ENCODE data around the gene CAB39. TPM values are rescaled to one million over a fixed set of nuclear protein-coding genes. Genes with fewer than 3 reads are reported as not detected.
A peak's percentile ranks its signal among the peaks of the same experiment; 100 is the strongest.

CAB39 gene
- 10 to 100 TPM; 39.2 to 57.9 (median 39.3) TPM for polyA plus RNA-seq

DNA sequence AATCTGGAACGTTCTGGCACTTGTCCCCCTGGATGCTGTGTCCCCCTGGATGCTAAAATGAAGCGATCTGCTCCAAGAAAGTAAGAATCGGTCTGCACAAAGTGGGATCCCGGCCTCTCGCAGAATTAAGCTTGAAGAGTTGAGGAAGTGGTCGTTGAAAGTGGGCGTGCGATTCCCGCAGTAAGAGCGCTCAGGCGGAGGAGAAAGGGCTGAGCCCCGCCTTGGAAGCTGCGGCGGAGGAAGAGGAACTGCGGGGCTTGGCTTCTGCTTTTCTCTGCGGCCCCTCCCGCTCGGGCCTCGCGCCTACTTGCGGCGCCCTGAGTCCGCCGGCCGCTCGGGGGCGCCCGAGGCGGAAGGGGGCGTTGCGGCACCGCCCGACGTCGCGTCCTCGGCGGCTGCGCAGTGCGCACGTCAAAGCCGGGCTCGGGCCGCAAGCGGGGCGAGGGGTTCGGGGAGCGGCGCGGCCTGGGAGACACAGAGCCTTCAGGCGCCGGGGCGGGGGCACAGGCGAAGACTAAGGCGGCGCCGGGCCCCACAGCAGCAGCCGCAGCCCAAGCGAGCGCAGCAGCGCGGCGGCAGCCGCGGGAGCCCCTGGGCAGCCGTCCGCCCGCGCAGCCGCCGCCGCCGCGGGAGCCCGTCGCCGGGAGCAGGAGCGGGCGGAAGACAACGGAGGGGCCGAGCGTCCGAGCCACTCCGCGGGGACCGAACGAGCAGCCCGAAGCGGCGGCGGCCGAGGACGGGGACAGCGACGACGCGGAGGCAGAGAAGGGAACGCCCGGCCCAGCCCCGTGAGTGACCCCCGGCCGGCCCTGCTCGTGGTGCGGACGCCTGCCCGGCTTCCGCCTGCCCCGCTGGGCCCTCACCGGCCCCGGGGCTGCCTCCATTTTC lies at the start of gene CAB39:
TSS of gene CAB39 (plus strand) at position 400 of the 888 bp plus-strand sequence. CDS start 47,160 bp downstream, outside the sequence.
- Mint-ChIP-seq H3K9me3 (no peaks in the 10 kb centered on the region), H3K4me1 (peaks cover 43 to 50% of the 10 kb centered on the region in 2 donors), H3K27me3 (ENCODE audit: low read depth in 3 of 3) (peaks cover 2 to 8% (median 2%) of the 10 kb centered on the region in 3 donors), H3K36me3 (no peaks in the 10 kb centered on the region), H3K4me3 (peak within 1 kb of the TSS; percentile 92 to 98 (median 96)), H3K27ac (peak within 1 kb of the TSS; percentile 85 to 97 (median 94))
- peak; percentile 87 to 89 (median 88) for DNase-seq

DNA sequence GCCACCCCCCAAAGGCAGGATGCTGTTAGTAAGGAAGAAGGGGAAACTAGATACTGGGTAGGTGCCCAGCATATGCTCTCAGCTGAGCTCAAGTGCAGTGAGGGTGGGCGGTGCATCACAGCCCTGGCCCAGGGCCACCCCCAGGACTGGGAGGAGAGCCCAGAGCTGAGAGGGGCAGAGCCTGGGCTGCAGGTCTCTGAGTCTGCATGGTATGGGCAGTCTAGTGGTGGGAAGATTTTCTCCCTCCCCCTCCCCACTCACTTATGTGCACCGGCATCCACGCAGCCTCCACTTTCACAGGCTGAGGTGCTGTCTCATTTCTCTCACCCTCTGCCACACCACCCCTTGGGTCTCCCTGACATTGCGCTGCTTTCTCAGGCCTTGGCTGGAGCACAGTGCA lies 48.5 kb upstream of the CAB39 start:
- H3K4me3 Mint-ChIP-seq, result peak overlapping the region in 4 of 5 donors; percentile 23 to 74 (median 24)
- H3K9me3 Mint-ChIP-seq, result peaks cover 0 to 2% (median 0%) of the 10 kb centered on the region in 6 donors
- H3K27me3 Mint-ChIP-seq (ENCODE audit: low read depth in 3 of 3), result peaks cover 2 to 6% (median 2%) of the 10 kb centered on the region in 3 donors
- H3K4me1 Mint-ChIP-seq, result peaks cover 80 to 90% of the 10 kb centered on the region in 2 donors
- peak overlapping the region in 2 of 6 donors; percentile 63 to 71 for H3K27ac Mint-ChIP-seq
- no peaks in the 10 kb centered on the region for H3K36me3 Mint-ChIP-seq
- DNase-seq, result peak in 1 of 3 donors; percentile 7

DNA sequence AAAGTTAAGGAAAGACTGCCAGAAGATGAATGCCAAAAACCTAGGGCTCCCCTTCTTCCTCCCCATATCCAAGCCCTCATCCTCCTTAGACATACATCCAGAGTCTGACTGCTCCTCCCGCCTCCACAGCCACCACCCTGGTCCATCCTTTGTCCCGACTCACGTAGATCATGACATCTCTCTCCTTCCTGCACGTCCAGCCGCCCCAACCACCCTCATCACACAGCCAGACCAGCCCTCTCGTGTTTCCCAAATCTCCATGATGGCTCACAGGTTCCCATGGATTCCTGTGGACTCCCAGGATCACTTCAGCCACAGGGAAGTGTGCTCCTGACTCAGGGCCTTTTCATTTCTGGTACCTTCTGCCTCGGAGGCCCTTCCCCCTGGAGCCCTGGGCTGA lies 47.8 kb upstream of the CAB39 start:
- Mint-ChIP-seq H3K27ac (peak overlapping the region in 5 of 6 donors; percentile 37 to 71 (median 63)), H3K27me3 (ENCODE audit: low read depth in 3 of 3) (peaks cover 2 to 6% (median 2%) of the 10 kb centered on the region in 3 donors), H3K9me3 (peaks cover 0 to 2% (median 0%) of the 10 kb centered on the region in 6 donors), H3K4me1 (peaks cover 80 to 87% of the 10 kb centered on the region in 2 donors), H3K4me3 (peak overlapping the region; percentile 6 to 79 (median 47)), H3K36me3 (no peaks in the 10 kb centered on the region)
- DNase-seq, result no peak

DNA sequence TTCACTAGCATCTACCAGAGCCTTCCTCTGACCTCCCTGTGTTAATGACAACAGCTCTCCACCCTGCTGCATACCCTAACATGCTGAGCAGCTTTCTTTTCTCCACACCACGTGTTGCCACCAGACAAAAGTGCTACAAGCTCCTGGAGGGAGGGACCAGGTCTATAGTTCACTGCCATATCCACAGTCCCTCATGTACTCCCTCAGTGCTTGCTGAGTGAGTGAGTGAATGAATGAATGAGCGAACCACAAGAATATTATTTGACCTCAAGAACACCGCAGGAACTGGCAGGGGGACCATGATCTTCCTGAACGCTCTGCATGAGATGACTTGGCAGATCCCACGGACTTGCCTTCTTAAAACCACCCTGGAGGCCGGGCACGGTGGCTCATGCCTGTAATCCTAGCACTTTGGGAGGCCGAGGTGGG lies 47.4 kb upstream of the CAB39 start:
- Mint-ChIP-seq H3K36me3 (no peaks in the 10 kb centered on the region), H3K9me3 (peaks cover 0 to 2% (median 0%) of the 10 kb centered on the region in 6 donors), H3K4me3 (peak overlapping the region in 4 of 5 donors; percentile 7 to 79 (median 30)), H3K4me1 (peaks cover 79 to 82% of the 10 kb centered on the region in 2 donors), H3K27me3 (ENCODE audit: low read depth in 3 of 3) (peaks cover 2 to 6% (median 2%) of the 10 kb centered on the region in 3 donors), H3K27ac (peak overlapping the region in 5 of 6 donors; percentile 37 to 71 (median 63))
- peak in 2 of 3 donors; percentile 16 to 20 for DNase-seq

DNA sequence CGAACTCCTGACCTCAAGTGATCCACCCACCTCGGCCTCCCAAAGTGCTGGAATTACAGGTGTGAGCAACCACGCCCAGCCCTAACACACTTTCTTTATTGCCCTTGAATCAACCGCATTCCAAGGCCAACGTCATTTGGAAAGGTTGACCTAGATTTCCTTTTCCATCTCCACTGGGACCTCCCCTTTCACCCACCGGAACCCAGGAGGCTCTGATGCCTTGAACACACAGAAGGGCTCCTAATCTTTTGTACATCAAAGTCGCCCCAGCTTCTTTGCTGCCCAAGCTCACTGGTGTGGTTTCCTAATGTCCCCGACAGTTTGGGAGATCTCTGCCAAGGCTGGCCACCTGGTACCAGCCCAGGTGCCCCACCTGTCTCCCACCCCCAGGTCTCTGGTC lies 46.2 kb upstream of the CAB39 start:
- Mint-ChIP-seq H3K36me3 (no peaks in the 10 kb centered on the region), H3K27ac (peak overlapping the region in 1 of 6 donors; percentile 60), H3K9me3 (peaks cover 0 to 2% (median 0%) of the 10 kb centered on the region in 6 donors), H3K4me3 (peak overlapping the region in 2 of 5 donors; percentile 36 to 49), H3K4me1 (peaks cover 67 to 71% of the 10 kb centered on the region in 2 donors), H3K27me3 (ENCODE audit: low read depth in 3 of 3) (peaks cover 2 to 6% (median 2%) of the 10 kb centered on the region in 3 donors)
- DNase-seq, result no peak

DNA sequence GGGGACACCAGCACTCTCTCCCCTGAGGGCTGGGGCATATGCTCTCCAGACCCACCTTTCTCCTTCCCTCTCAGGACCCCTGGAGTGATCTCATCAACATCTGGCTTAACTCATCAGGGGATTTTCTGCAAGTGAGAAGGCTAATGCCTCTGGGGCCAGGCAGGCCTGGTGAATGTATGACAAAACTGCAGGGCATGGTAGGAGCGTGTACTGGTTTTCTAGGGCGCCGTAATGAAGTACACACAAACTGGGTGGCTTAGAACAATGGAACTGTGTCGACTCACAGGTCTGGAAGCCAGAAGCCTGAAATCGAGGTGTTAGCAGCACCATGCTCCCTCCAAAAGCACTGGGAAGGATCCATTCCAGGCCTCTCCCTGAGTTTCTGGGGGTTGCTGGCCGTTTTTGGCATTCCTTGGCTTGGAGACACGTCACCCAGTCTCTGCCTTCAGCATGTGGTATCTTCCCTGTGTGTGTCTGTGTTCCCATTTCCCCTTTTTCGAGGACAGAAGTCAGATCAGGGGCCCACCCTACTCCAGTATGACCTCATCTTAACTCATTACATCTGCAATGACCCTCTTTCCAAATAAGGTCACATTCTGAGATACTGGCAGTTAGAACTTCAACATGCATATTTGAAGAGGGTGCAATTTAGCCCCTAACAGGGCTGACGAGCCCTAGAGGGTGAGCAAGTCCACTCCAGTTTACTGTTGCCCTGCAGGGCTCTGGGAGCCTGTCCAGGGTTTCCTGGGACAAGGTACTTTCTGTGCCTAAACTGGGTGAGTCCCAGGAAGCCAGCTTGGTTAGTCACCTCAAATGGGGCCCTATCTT lies 45.5 kb upstream of the CAB39 start:
- no peak for DNase-seq
- Mint-ChIP-seq H3K9me3 (peaks cover 0 to 2% (median 0%) of the 10 kb centered on the region in 6 donors), H3K27me3 (ENCODE audit: low read depth in 3 of 3) (peaks cover 2 to 6% (median 2%) of the 10 kb centered on the region in 3 donors), H3K4me3 (peak overlapping the region in 1 of 5 donors; percentile 36), H3K36me3 (no peaks in the 10 kb centered on the region), H3K27ac (no peak overlapping the region), H3K4me1 (peaks cover 60 to 64% of the 10 kb centered on the region in 2 donors)

DNA sequence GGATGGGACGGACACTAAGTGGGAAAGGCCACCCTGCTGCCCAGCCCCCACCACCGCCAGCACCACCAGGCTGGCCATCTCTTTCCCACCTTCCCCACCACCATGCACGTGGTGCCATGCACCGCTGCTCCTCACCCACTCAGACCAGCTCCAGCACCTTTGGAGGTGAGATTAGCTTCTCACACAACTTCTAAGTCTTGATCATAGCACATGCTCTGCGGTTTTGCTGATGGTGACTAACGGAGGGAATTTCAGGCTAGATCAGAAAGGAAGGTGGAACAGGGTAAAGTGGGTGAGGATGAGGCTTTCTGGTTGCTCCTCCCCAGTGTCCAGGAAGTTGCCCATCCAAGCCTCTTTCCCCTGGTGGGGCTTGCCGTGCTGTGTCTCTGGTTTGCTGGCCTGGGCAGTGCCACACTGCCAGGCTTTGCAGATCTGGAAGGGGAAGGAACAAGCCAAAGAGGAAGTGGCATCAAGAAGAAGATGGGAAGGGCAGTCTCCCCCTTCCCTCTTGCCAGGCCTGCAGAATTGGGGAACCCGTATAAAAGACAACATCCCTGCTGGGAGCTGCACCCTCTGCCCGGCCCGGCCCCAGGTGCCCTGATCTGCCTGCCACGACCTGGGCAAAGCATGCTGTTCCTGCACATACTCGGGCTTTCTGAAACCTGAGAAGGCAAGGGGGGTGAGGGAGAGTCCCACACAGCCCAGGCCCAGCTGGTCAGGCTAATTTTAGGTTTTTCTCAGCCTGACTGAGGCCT lies 44.3 kb upstream of the CAB39 start:
- Mint-ChIP-seq H3K9me3 (peaks cover 0 to 2% (median 0%) of the 10 kb centered on the region in 6 donors), H3K27ac (peak overlapping the region; percentile 40 to 81 (median 54)), H3K4me1 (peaks cover 48 to 51% of the 10 kb centered on the region in 2 donors), H3K4me3 (peak overlapping the region in 3 of 5 donors; percentile 28 to 63 (median 61)), H3K27me3 (ENCODE audit: low read depth in 3 of 3) (peaks cover 1 to 2% (median 1%) of the 10 kb centered on the region in 3 donors), H3K36me3 (no peaks in the 10 kb centered on the region)
- DNase-seq, result peak; percentile 34 to 43 (median 35)

DNA sequence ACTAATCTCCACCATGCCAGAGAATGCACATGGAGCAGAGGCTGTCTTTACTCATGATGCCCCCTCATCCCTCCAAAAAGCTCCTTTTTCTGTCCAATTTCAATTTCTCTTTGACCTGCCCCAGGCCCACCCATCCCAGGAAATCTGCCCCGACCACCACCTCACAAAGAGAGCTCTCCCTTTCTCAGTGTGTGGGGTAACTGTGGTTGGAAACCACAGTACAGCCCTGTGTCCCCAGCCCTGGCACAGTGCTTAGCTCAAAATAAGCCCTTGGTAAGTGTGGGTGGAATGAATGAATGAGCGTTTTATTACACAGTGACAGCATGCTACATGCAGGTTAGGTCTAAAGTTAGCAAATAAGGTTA lies 43.7 kb upstream of the CAB39 start:
- Mint-ChIP-seq H3K36me3 (no peaks in the 10 kb centered on the region), H3K4me1 (peaks cover 42 to 47% of the 10 kb centered on the region in 2 donors)

DNA sequence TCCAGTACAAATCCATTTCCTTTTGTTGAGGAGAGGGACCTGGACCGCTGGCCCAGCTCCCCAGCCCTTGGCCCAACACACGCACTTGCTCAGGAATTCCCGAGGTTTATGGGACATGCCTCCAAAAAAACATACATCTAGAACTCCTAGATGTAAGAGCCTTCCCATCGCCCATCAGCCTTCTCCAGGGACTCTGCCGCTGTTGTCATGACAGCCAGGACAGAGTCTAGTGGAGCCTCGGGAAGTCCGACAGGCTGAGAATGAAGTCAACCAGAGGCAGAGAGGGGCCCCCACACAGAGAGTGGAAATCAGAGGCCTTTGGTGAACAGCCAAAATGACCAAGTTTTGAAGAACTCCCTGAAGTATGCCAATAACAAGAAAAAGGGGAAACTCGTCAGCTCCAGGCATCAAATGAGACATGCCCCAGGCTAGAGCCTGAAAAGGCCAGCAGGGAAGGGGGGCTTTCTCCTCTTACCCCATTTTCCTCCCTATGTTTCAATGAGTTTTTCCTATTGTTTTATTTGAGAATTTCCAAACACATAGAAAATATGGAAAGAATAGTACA lies 43.2 kb upstream of the CAB39 start:
- Mint-ChIP-seq H3K4me1 (peaks cover 37 to 41% of the 10 kb centered on the region in 2 donors), H3K27me3 (ENCODE audit: low read depth in 3 of 3) (peaks cover 0 to 2% (median 1%) of the 10 kb centered on the region in 3 donors), H3K9me3 (peaks cover 0 to 2% (median 0%) of the 10 kb centered on the region in 6 donors), H3K36me3 (no peaks in the 10 kb centered on the region), H3K4me3 (no peak overlapping the region), H3K27ac (peak overlapping the region in 1 of 6 donors; percentile 79)
- no peak for DNase-seq

More for the DNA sequence above, 43.7 kb upstream of the CAB39 start:
- H3K27ac Mint-ChIP-seq, result peak overlapping the region in 5 of 6 donors; percentile 25 to 79 (median 48)
- H3K9me3 Mint-ChIP-seq, result peaks cover 0 to 2% (median 0%) of the 10 kb centered on the region in 6 donors
- peaks cover 0 to 2% (median 1%) of the 10 kb centered on the region in 3 donors for H3K27me3 Mint-ChIP-seq (ENCODE audit: low read depth in 3 of 3)
- no peak for DNase-seq
- H3K4me3 Mint-ChIP-seq, result peak overlapping the region in 4 of 5 donors; percentile 22 to 63 (median 42)

DNA sequence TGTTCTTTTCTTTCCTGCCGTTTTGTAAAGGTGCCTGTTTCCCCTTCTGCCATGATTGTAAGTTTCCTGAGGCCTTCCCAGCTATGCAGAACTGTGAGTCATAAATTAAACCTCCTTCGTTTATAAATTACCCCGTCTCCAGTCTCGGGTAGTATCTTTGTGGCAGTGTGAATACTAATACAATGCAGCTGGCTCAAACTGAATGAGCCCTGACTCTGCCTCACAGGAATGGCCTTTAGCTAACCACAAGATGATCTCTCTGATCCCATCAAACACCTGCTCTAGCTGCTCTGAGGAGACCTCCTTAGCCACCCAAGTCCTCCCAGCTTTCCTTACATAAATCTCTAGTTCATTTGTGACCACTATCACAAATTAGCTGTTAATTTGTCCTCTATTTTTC lies 41.5 kb upstream of the CAB39 start:
- Mint-ChIP-seq H3K36me3 (no peaks in the 10 kb centered on the region), H3K27me3 (ENCODE audit: low read depth in 3 of 3) (peaks cover 0 to 2% (median 1%) of the 10 kb centered on the region in 3 donors), H3K4me3 (no peak overlapping the region), H3K9me3 (peaks cover 0 to 2% (median 0%) of the 10 kb centered on the region in 6 donors), H3K4me1 (peaks cover 26 to 30% of the 10 kb centered on the region in 2 donors), H3K27ac (peak overlapping the region in 1 of 6 donors; percentile 3)
- no peak for DNase-seq

DNA sequence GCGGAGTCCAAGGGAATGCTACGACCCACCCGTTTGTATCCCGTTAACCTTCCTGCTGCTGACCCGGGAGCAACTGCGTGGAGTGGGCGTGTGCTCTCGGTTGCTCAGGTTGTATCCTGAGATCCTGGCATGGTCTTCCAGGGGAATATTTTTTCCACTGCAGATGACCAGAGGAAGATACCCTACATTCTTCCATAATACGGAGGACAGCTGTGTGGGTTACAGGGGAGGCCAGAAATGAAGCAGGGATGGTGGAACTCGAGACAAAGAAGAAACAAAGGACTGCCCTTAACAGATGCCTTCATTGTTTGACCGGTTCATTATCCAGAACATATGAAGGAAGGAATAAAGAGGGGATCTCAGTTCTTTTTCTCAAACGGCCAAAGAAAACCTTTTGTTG lies 39.8 kb upstream of the CAB39 start:
- no peak overlapping the region for H3K4me3 Mint-ChIP-seq
- no peaks in the 10 kb centered on the region for H3K36me3 Mint-ChIP-seq
- DNase-seq, result no peak
- no peaks in the 10 kb centered on the region for H3K9me3 Mint-ChIP-seq
- peaks cover 0 to 3% (median 0%) of the 10 kb centered on the region in 3 donors for H3K27me3 Mint-ChIP-seq (ENCODE audit: low read depth in 3 of 3)
- peaks cover 16 to 23% of the 10 kb centered on the region in 2 donors for H3K4me1 Mint-ChIP-seq
- no peak overlapping the region for H3K27ac Mint-ChIP-seq

DNA sequence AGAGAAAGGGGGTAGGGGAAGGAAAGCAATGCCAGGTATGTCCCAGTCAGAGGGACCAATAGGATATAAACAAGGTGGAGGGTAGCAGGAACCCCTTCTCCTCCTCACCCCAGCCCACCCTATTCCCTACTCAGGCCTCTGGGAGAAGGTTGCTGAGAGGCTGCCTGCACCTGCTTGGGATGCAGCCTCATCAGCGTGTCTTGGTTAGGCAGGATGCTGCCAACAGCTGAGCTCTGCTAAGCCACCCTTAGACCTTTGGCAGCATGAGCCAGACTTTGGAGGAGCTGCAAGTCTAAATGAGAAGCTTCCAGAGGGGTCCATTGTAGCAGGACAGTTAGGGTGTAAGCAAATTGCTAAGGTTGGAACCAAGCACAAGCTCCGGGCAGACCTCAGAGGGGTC lies 38.2 kb upstream of the CAB39 start:
- Mint-ChIP-seq H3K27me3 (ENCODE audit: low read depth in 3 of 3) (peaks cover 0 to 3% (median 0%) of the 10 kb centered on the region in 3 donors), H3K27ac (no peak overlapping the region), H3K9me3 (no peaks in the 10 kb centered on the region), H3K4me3 (no peak overlapping the region), H3K4me1 (peaks cover 7 to 16% of the 10 kb centered on the region in 2 donors), H3K36me3 (peaks cover 0 to 4% (median 0%) of the 10 kb centered on the region in 3 donors)
- no peak for DNase-seq
